SU-DHL-6 (cell line): ENCODE data around the gene COLQ.

Experiments
- H2AFZ ChIP-seq: fragments of 200-600 bp; sonication (generic); 2 replicates; pipeline ENCODE4 v1.6.1; 2014; ENCODE audit warnings: low read depth, mild to moderate bottlenecking, moderate library complexity, mixed read lengths, antibody characterized with exemption, low read length; ENCODE audit not compliant: severe bottlenecking
- H3F3A ChIP-seq: fragments of 200-600 bp; shearing (Covaris generic); 2 replicates; pipeline ENCODE4 v1.6.0; 2016; ENCODE audit warnings: antibody characterized with exemption, mild to moderate bottlenecking; ENCODE audit not compliant: insufficient read depth
- H3K27ac ChIP-seq: fragments of 200-600 bp; sonication (generic); 2 replicates; pipeline ENCODE4 v1.5.1; 2016; ENCODE audit warnings: low read depth, mild to moderate bottlenecking, low read length, moderate library complexity, mixed read lengths
- H3K27me3 ChIP-seq: fragments of 200-600 bp; sonication (generic), shearing (Covaris generic); 2 replicates; pipeline ENCODE4 v1.6.0; 2014; ENCODE audit warnings: mild to moderate bottlenecking, low read length
- H3K36me3 ChIP-seq: fragments of 200-600 bp; sonication (generic); 2 replicates; pipeline ENCODE4 v1.6.1; 2014; ENCODE audit warnings: mild to moderate bottlenecking, low read length, mixed read lengths
- H3K4me2 ChIP-seq: fragments of 300-600, 200-600 bp; shearing (Covaris generic), sonication (generic); 2 replicates; pipeline ENCODE4 v1.6.0; 2014; ENCODE audit warnings: low read length, low read depth, mild to moderate bottlenecking; ENCODE audit not compliant: poor library complexity, severe bottlenecking
- H3K4me3 ChIP-seq: fragments of 200-600 bp; sonication (generic); 2 replicates; pipeline ENCODE4 v1.5.1; 2014; ENCODE audit warnings: antibody characterized with exemption, low read length, mild to moderate bottlenecking, mixed read lengths; ENCODE audit not compliant: insufficient read depth, poor library complexity, severe bottlenecking
- H3K79me2 ChIP-seq: fragments of 200-600 bp; sonication (generic); 2 replicates; pipeline ENCODE4 v1.6.1; 2014; ENCODE audit warnings: mild to moderate bottlenecking, low read length, moderate library complexity; ENCODE audit not compliant: insufficient read depth
- H3K9ac ChIP-seq: fragments of 200-600 bp; sonication (generic); 2 replicates; pipeline ENCODE4 v1.7.0; 2014; ENCODE audit warnings: mild to moderate bottlenecking, low read length
- H3K9me2 ChIP-seq: fragments of 200-600 bp; sonication (generic); replicated peaks from 2 replicates; pipeline ENCODE4 v1.6.1; 2014; ENCODE audit warnings: low read length; ENCODE audit not compliant: insufficient read depth
- H3K9me3 ChIP-seq: fragments of 200-600 bp; sonication (generic); 2 replicates; pipeline ENCODE4 v1.6.1; 2014; ENCODE audit warnings: low read length, mixed read lengths; ENCODE audit not compliant: insufficient read depth
- H4K20me1 ChIP-seq: fragments of 200-600 bp; sonication (generic); 2 replicates; pipeline ENCODE4 v1.6.1; 2014; ENCODE audit warnings: low read depth, mild to moderate bottlenecking, antibody characterized with exemption, low read length, moderate library complexity, mixed read lengths
- CTCF ChIP-seq: fragments of 200-600 bp; sonication (generic); IDR thresholded peaks from one replicate; pipeline ENCODE4 v1.5.1; 2017; ENCODE audit warnings: antibody characterized with exemption, mild to moderate bottlenecking, low read length, moderate library complexity; ENCODE audit not compliant: insufficient read depth, poor library complexity, severe bottlenecking
- EZH2phosphoT487 ChIP-seq: fragments of 200-600 bp; sonication (generic), shearing (Covaris generic); conservative IDR thresholded peaks from 2 replicates; pipeline ENCODE4 v1.6.1; 2018; ENCODE audit warnings: mild to moderate bottlenecking, antibody characterized with exemption, low read length, moderate library complexity, mixed read lengths

Gene COLQ

GRCh38 chr3:15443826-15444524 is 77.5 kb downstream of the COLQ start:
- Histone ChIP-seq H3K27me3 (no peaks in the 10 kb centered on the region), H3K27ac (no peak overlapping the region), H3K36me3 (peaks cover 22% of the 10 kb centered on the region; the same call in 1 of the 2 replicates), H3K4me3 (no peak overlapping the region), H3K9ac (no peak overlapping the region), H3F3A (no peaks in the 10 kb centered on the region), H4K20me1 (no peaks in the 10 kb centered on the region), H3K4me2 (no peak overlapping the region), H3K79me2 (no peaks in the 10 kb centered on the region), H3K9me3 (no peaks in the 10 kb centered on the region), H2AFZ (no peak overlapping the region), H3K9me2 (no peaks in the 10 kb centered on the region)
- TF ChIP-seq EZH2phosphoT487, result no peak
- TF ChIP-seq CTCF, result no peak

- no peak overlapping the region for H3K9ac ChIP-seq
- H2AFZ ChIP-seq, result no peak overlapping the region
- no peaks in the 10 kb centered on the region for H3K27me3 ChIP-seq
- H3K79me2 ChIP-seq, result no peaks in the 10 kb centered on the region
- H3K9me2 ChIP-seq, result no peaks in the 10 kb centered on the region
- no peaks in the 10 kb centered on the region for H3F3A ChIP-seq
- TF ChIP-seq EZH2phosphoT487, result no peak
- TF ChIP-seq CTCF, result no peak
- no peaks in the 10 kb centered on the region for H3K9me3 ChIP-seq
- H3K4me2 ChIP-seq, result no peak overlapping the region
- H3K27ac ChIP-seq, result no peak overlapping the region
- H3K4me3 ChIP-seq, result no peak overlapping the region
- H4K20me1 ChIP-seq, result no peaks in the 10 kb centered on the region
- peaks cover 41% of the 10 kb centered on the region; the same call in 1 of the 2 replicates for H3K36me3 ChIP-seq
Measured at GRCh38 chr3:15440891-15441290, 80.6 kb downstream of the COLQ start.

- Histone ChIP-seq H3K9ac (no peak overlapping the region), H3K27ac (no peak overlapping the region), H3K9me3 (no peaks in the 10 kb centered on the region), H2AFZ (no peak overlapping the region), H3K27me3 (no peaks in the 10 kb centered on the region), H4K20me1 (no peaks in the 10 kb centered on the region), H3F3A (no peaks in the 10 kb centered on the region), H3K9me2 (no peaks in the 10 kb centered on the region), H3K36me3 (peaks cover 54% of the 10 kb centered on the region; the same call in 1 of the 2 replicates), H3K4me3 (no peak overlapping the region), H3K4me2 (no peak overlapping the region), H3K79me2 (no peaks in the 10 kb centered on the region)
- TF ChIP-seq CTCF (no peak), EZH2phosphoT487 (no peak)
Measured at GRCh38 chr3:15439476-15439875, 82.0 kb downstream of the COLQ start.
